H1 (cell line): Measurements from ENCODE around the gene NOB1. TPM values are rescaled to one million over a fixed set of nuclear protein-coding genes. Genes with fewer than 3 reads are reported as not detected.

Experiments used
- CTCF ChIA-PET: fragments of 300-600 bp; sonication (Branson Sonifier 250); formaldehyde crosslinking; loops from one replicate; lab custom pipeline; 2021; ENCODE audit not compliant: partially characterized antibody; lab: Charles Lee
- POLR2A ChIA-PET: fragments of 300-600 bp; sonication (Branson Sonifier 250); formaldehyde crosslinking; loops from one replicate; lab custom pipeline; 2021; ENCODE audit warnings: inconsistent platforms; ENCODE audit not compliant: partially characterized antibody; lab: Charles Lee
- DNase-seq, 2 experiments: peaks; one replicate each; pipeline versions ENCODE4 v3.0.0 to v3.0.0-alpha.2; 2010 to 2022; ENCODE audit warnings: low spot score in 2 of 2, low read depth in 1 of 2, mixed read lengths in 1 of 2
- FAIRE-seq: peaks from 2 replicates; lab custom pipeline; 2011; peaks lifted over from hg19 to GRCh38; lab: Jason Lieb, UNC
- H2AFZ ChIP-seq: 2 replicates; pipeline ENCODE4 v1.8.1; 2012; ENCODE audit warnings: low read length, inconsistent platforms
- H2AK5ac ChIP-seq: 2 replicates; pipeline ENCODE4 v1.6.1; 2013; ENCODE audit warnings: low read depth, low read length
- H2BK120ac ChIP-seq: replicated peaks from 2 replicates; pipeline ENCODE3; 2013; ENCODE audit warnings: low read depth, low read length, inconsistent platforms
- H2BK12ac ChIP-seq: 2 replicates; pipeline ENCODE4 v1.6.1; 2013; ENCODE audit warnings: low read depth, low read length
- H2BK15ac ChIP-seq: 2 replicates; pipeline ENCODE4 v1.6.1; 2013; ENCODE audit warnings: low read length
- H2BK20ac ChIP-seq: 2 replicates; pipeline ENCODE4 v1.6.1; 2013; ENCODE audit warnings: low read length
- H2BK5ac ChIP-seq: 2 replicates; pipeline ENCODE4 v1.6.1; 2013; ENCODE audit warnings: low read depth, low read length
- H3K14ac ChIP-seq: 2 replicates; pipeline ENCODE4 v1.6.1; 2013; ENCODE audit warnings: inconsistent platforms; ENCODE audit not compliant: insufficient read length
- H3K18ac ChIP-seq: 2 replicates; pipeline ENCODE4 v1.6.1; 2013; ENCODE audit warnings: low read length; ENCODE audit errors: extremely low read depth
- H3K23ac ChIP-seq: 2 replicates; pipeline ENCODE4 v1.6.1; 2013; ENCODE audit warnings: inconsistent platforms; ENCODE audit not compliant: insufficient read length
- H3K23me2 ChIP-seq: 2 replicates; pipeline ENCODE4 v1.6.1; 2013; ENCODE audit warnings: low read depth, low read length
- H3K27ac ChIP-seq: 2 replicates; pipeline ENCODE4 v1.6.1; 2011; ENCODE audit warnings: low read depth, low read length, inconsistent platforms
- H3K27me3 ChIP-seq, 4 experiments: replicated peaks in 1 of 4; 1 replicate in 1 of 4; 2 replicates in 3 of 4; pipeline versions ENCODE4 v1.6.1 to v1.8.1; 2011 to 2013; ENCODE audit warnings: low read length in 3 of 4, mild to moderate bottlenecking in 3 of 4, inconsistent platforms in 2 of 4, mixed read lengths in 2 of 4, moderate library complexity in 1 of 4; ENCODE audit not compliant: control insufficient read depth in 3 of 4, insufficient read depth in 3 of 4; ENCODE audit errors: extremely low read depth in 1 of 4
- H3K36me3 ChIP-seq, 4 experiments: 2 replicates each; pipeline versions ENCODE4 v1.6.1 to v1.8.1; 2011 to 2013; ENCODE audit warnings: mild to moderate bottlenecking in 4 of 4, low read length in 3 of 4, moderate library complexity in 2 of 4, control low read depth in 1 of 4, inconsistent platforms in 1 of 4; ENCODE audit not compliant: insufficient read depth in 4 of 4, control insufficient read depth in 2 of 4
- H3K4ac ChIP-seq: replicated peaks from 2 replicates; pipeline ENCODE3; 2013; ENCODE audit warnings: low read length, low read depth, mixed read lengths, inconsistent platforms; ENCODE audit not compliant: insufficient read length
- H3K4me1 ChIP-seq, 4 experiments: replicated peaks in 1 of 4; 1 replicate in 1 of 4; 2 replicates in 3 of 4; pipeline versions ENCODE4 v1.6.1 to v1.8.1; 2011 to 2013; ENCODE audit warnings: low read length in 3 of 4, inconsistent platforms in 2 of 4, mixed read lengths in 1 of 4; ENCODE audit not compliant: insufficient read depth in 4 of 4, control insufficient read depth in 3 of 4
- H3K4me2 ChIP-seq, 2 experiments: 2 replicates each; pipeline versions ENCODE4 v1.6.1 to v1.8.1; 2011 to 2013; ENCODE audit warnings: low read depth in 2 of 2, low read length in 2 of 2, control low read depth in 1 of 2, inconsistent platforms in 1 of 2, mild to moderate bottlenecking in 1 of 2; ENCODE audit not compliant: insufficient read depth in 1 of 2
- H3K4me3 ChIP-seq, 4 experiments: fragments of 200-600, 300-600 bp in 1 of 4; sonication (generic), shearing (Covaris generic), sonication (Bioruptor Twin) in 1 of 4; 2 replicates each; pipeline versions ENCODE4 v1.5.1 to v1.8.1; 2011 to 2016; ENCODE audit warnings: low read length in 4 of 4, low read depth in 3 of 4, control low read depth in 2 of 4, inconsistent platforms in 2 of 4, mild to moderate bottlenecking in 2 of 4, mixed read lengths in 1 of 4, moderate library complexity in 1 of 4; ENCODE audit not compliant: insufficient read depth in 2 of 4; ENCODE audit errors: extremely low read depth in 1 of 4
- H3K56ac ChIP-seq: replicated peaks from 2 replicates; pipeline ENCODE3; 2013; ENCODE audit warnings: low read depth, mild to moderate bottlenecking, mixed read lengths, low read length, inconsistent platforms; ENCODE audit not compliant: insufficient read length
- H3K79me1 ChIP-seq: 2 replicates; pipeline ENCODE4 v1.6.1; 2013; ENCODE audit warnings: low read depth, low read length, control low read depth
- H3K79me2 ChIP-seq, 2 experiments: 2 replicates each; pipeline versions ENCODE4 v1.6.1 to v1.8.1; 2012 to 2013; ENCODE audit warnings: low read length in 2 of 2, mild to moderate bottlenecking in 2 of 2, inconsistent platforms in 1 of 2; ENCODE audit not compliant: insufficient read depth in 2 of 2, control insufficient read depth in 1 of 2
- H3K9ac ChIP-seq, 4 experiments: replicated peaks in 1 of 4; 1 replicate in 1 of 4; 2 replicates in 3 of 4; pipeline versions ENCODE4 v1.6.1 to v1.8.1; 2011 to 2013; ENCODE audit warnings: low read depth in 3 of 4, low read length in 3 of 4, control low read depth in 2 of 4, mild to moderate bottlenecking in 2 of 4, moderate library complexity in 2 of 4, inconsistent platforms in 1 of 4; ENCODE audit errors: extremely low read depth in 1 of 4
- H3K9me3 ChIP-seq, 2 experiments: 2 replicates each; pipeline versions ENCODE4 v1.6.1 to v1.8.1; 2012 to 2013; ENCODE audit warnings: mild to moderate bottlenecking in 2 of 2, moderate library complexity in 2 of 2, control low read depth in 1 of 2, inconsistent platforms in 1 of 2, low read depth in 1 of 2, low read length in 1 of 2, mixed read lengths in 1 of 2; ENCODE audit not compliant: insufficient read depth in 2 of 2
- H4K20me1 ChIP-seq, 2 experiments: replicated peaks in 1 of 2; 2 replicates each; pipeline versions ENCODE3 to v1.8.1; 2011 to 2013; ENCODE audit warnings: inconsistent platforms in 2 of 2, low read length in 2 of 2, mild to moderate bottlenecking in 1 of 2; ENCODE audit not compliant: insufficient read depth in 2 of 2, control insufficient read depth in 1 of 2
- H4K5ac ChIP-seq: 2 replicates; pipeline ENCODE4 v1.6.1; 2013; ENCODE audit warnings: low read length, low read depth, mixed read lengths, inconsistent platforms; ENCODE audit not compliant: insufficient read length
- H4K8ac ChIP-seq: 2 replicates; pipeline ENCODE4 v1.8.0; 2013; ENCODE audit warnings: mild to moderate bottlenecking, moderate library complexity, low read length, inconsistent platforms; ENCODE audit not compliant: insufficient read depth; ENCODE audit errors: extremely low read depth
- H4K91ac ChIP-seq: replicated peaks from 2 replicates; pipeline ENCODE3; 2013; ENCODE audit warnings: low read length, mixed read lengths, inconsistent platforms; ENCODE audit not compliant: insufficient read length
- ASH2L ChIP-seq: fragments of 200-600, 300-600 bp; sonication (generic); IDR thresholded peaks from one replicate; pipeline ENCODE4 v1.7.1; 2017; ENCODE audit warnings: low read length
- CTBP2 ChIP-seq: IDR thresholded peaks from 2 replicates; pipeline ENCODE4 v1.7.0; 2011; ENCODE audit warnings: borderline replicate concordance, mild to moderate bottlenecking, moderate library complexity, mixed read lengths, low read length; ENCODE audit not compliant: insufficient read depth, insufficient read length
- HDAC2 ChIP-seq, 2 experiments: fragments of 300-600 bp in 1 of 2; sonication (generic) in 1 of 2; IDR thresholded peaks; 2 replicates each; pipeline ENCODE4 v1.6.1; 2011 to 2012; ENCODE audit warnings: low read depth in 2 of 2, low read length in 2 of 2, mild to moderate bottlenecking in 2 of 2, moderate library complexity in 2 of 2, borderline replicate concordance in 1 of 2, inconsistent platforms in 1 of 2
- KDM4A ChIP-seq: IDR thresholded peaks from one replicate; pipeline ENCODE4 v1.7.1; 2012; ENCODE audit warnings: low read depth, mild to moderate bottlenecking, moderate library complexity, low read length, inconsistent platforms; ENCODE audit not compliant: severe bottlenecking
- SIN3A ChIP-seq, 2 experiments: IDR thresholded peaks in 1 of 2; conservative IDR thresholded peaks in 1 of 2; 2 replicates each; pipeline ENCODE4 v1.6.1; 2011 to 2012; ENCODE audit warnings: low read length in 2 of 2, improper control_type of control experiment in 1 of 2, low read depth in 1 of 2, mild to moderate bottlenecking in 1 of 2
- TAF1 ChIP-seq: IDR thresholded peaks from 2 replicates; pipeline ENCODE4 v1.6.1; 2011; ENCODE audit warnings: mild to moderate bottlenecking, low read depth, low read length
- WGBS, 2 experiments: shearing (Covaris generic) in 1 of 2; methylation state at CpG; one replicate each; pipeline versions ENCODE4 v1.1.6 to v1.1.7; 2013 to 2015; ENCODE audit warnings: low lambda C conversion rate in 2 of 2, mixed read lengths in 2 of 2, inconsistent platforms in 1 of 2, low coverage in 1 of 2, missing lambda C conversion rate in 1 of 2; ENCODE audit not compliant: insufficient replicate concordance in 2 of 2, insufficient coverage in 1 of 2, insufficient read length in 1 of 2; ENCODE audit errors: extremely low coverage in 1 of 2, missing lambda C conversion rate in 1 of 2; 5-methylcytosine and 5-hydroxymethylcytosine counted together
- polyA plus RNA-seq, 7 experiments: library from polyadenylated mRNA; depleted of rRNA in 3 of 7; stranded (reverse) in 5 of 7; unstranded in 2 of 7; fragments of >200 nt in 5 of 7; fragments of 200-250 nt in 2 of 7; gene quantifications; 1 replicate in 5 of 7; 2 replicates in 1 of 7; 4 replicates in 1 of 7; pipeline versions ENCODE4 v1.2.1 to v1.2.3, GENCODE V29; 2011 to 2013; ENCODE audit warnings: missing spikeins in 2 of 7, mixed read lengths in 2 of 7
- total RNA-seq: library from RNA; stranded (reverse); fragmentation: NEBNext Ultra II Directional; extraction: Animal tissue kit (Norgen Biotek cat#: 25700); gene quantifications from 2 replicates; pipeline ENCODE4 v1.2.1, GENCODE V29; 2021

Gene NOB1
- total and polyA plus RNA-seq, 2 of the 8 experiments (the other 6 are each of a cell fraction or from before 2014, with no cell fraction given) = 88.2 to 108 TPM

GRCh38 chr16:69762814-69763598 is 8.3 kb upstream of the NOB1 start:
- Histone ChIP-seq H3K4me3 (peak overlapping the region; percentile 84 to 100 (median 96)), H4K91ac (no peak overlapping the region), H4K5ac (peak overlapping the region; percentile 96), H2BK15ac (no peak overlapping the region), H4K20me1 (no peaks in the 10 kb centered on the region), H2AK5ac (no peak overlapping the region), H3K23me2 (peaks cover 5% of the 10 kb centered on the region; the same call in 1 of the 2 replicates), H4K8ac (0 out of 2 replicates have a peak overlapping the region, but pooled peaks have one; percentile 91), H3K23ac (no peak overlapping the region), H3K14ac (no peak overlapping the region), H2BK20ac (no peak overlapping the region), H3K56ac (peak overlapping the region; percentile 72), H3K9ac (peak overlapping the region; percentile 57 to 85 (median 73)), H3K18ac (peak overlapping the region; percentile 87; the same call in 1 of the 2 replicates), H3K4me1 (peaks cover 0 to 2% (median 0%) of the 10 kb centered on the region in 4 experiments; a peak in 3 of 7 replicates), H3K4me2 (peak overlapping the region; percentile 78 to 89), H3K27ac (peak overlapping the region; percentile 66; the same call in 1 of the 2 replicates), H3K79me2 (peaks cover 9 to 52% of the 10 kb centered on the region in 2 experiments), H2BK120ac (no peak overlapping the region), H3K27me3 (no peaks in the 10 kb centered on the region), H3K4ac (no peak overlapping the region), H2BK5ac (peak overlapping the region; percentile 81; the same call in 1 of the 2 replicates), H3K79me1 (peaks cover 7% of the 10 kb centered on the region), H2AFZ (peak overlapping the region; percentile 83), H3K36me3 (no peaks in the 10 kb centered on the region), H3K9me3 (peaks cover 0 to 5% of the 10 kb centered on the region in 2 experiments; a peak in 1 of 4 replicates), H2BK12ac (no peak overlapping the region)
- CTCF ChIA-PET = interaction anchor here (1.0 to 2.0 kb wide), 4 partner anchors 8 to 80 kb away, joined by 3 to 6 read pairs (median 4); partner anchors contain the start of gene NOB1
- no peak for FAIRE-seq
- POLR2A ChIA-PET = interaction anchor here (0.7 to 2.5 kb wide), 9 partner anchors 9 to 37 kb away, joined by 3 to 17 read pairs (median 3); partner anchors contain the start of genes NOB1 and NQO1
- 31% methylated on average over 14 of the region's 14 CpGs; no CpG with 5 or more reads in 1 of the 2 experiments for WGBS, 2 experiments
- DNase-seq = no peak
- TF ChIP-seq KDM4A (no peak), ASH2L (peak; percentile 24), TAF1 (peak; percentile 10; the same call in 1 of the 2 replicates), SIN3A (conservative IDR thresholded peaks at IDR 0.05 in 1 of 2, IDR thresholded peaks at IDR 0.05 in 1 of 2; ENCODE audit: low read depth in 1 of 2, low read length in 2 of 2) (0 out of 4 replicates have a peak, but pooled peaks of 1 of the 2 experiments have one; percentile 23), CTBP2 (no peak), HDAC2 (IDR thresholded peaks at IDR 0.05; ENCODE audit: borderline replicate concordance in 1 of 2, low read depth in 2 of 2, low read length in 2 of 2) (0 out of 4 replicates have a peak, but pooled peaks of 1 of the 2 experiments have one; percentile 70)
